ENCODE measurements around the gene LRMDA. TPM values are rescaled to one million over a fixed set of nuclear protein-coding genes. Genes with fewer than 3 reads are reported as not detected.
"Not testable (repeated sequence)": the region's sequence is repeated elsewhere in the genome, so short reads cannot be mapped to it uniquely, and the experiment has no call there.

LRMDA gene
- polyA plus RNA-seq, 3 donors = 7.2 to 20.6 (median 14.4) TPM

GRCh38 chr10:75743291-75743778 lies 311.9 kb downstream of the LRMDA start:
- WGBS, 3 donors = 46 to 51% (median 50%) methylated on average over 9 of the region's 9 CpGs

GRCh38 chr10:75744261-75744660 lies 312.8 kb downstream of the LRMDA start:
- no peak overlapping the region for H3K27ac ChIP-seq (ENCODE audit: low read depth, low read length)

More at GRCh38 chr10:75743291-75743778, 311.9 kb downstream of the LRMDA start:
- H3K27ac ChIP-seq (ENCODE audit: low read depth, low read length) = no peak overlapping the region

GRCh38 chr10:75746356-75746755 lies 314.9 kb downstream of the LRMDA start:
- WGBS, 3 donors = 84 to 88% (median 86%) methylated on average over 5 of the region's 5 CpGs
- H3K27ac ChIP-seq (ENCODE audit: low read depth, low read length) = no peak overlapping the region

GRCh38 chr10:75750093-75750875 lies 318.9 kb downstream of the LRMDA start:
- WGBS, 3 donors = 95 to 97% (median 96%) methylated on average over 49 to 50 of the region's 50 CpGs

GRCh38 chr10:75751232-75751631 lies 319.8 kb downstream of the LRMDA start:
- H3K27ac ChIP-seq (ENCODE audit: low read depth, low read length) = no peak overlapping the region
- whole genome bisulfite sequencing, 3 donors = 95 to 99% (median 98%) methylated on average over 3 to 6 of the region's 6 CpGs

More at GRCh38 chr10:75750093-75750875, 318.9 kb downstream of the LRMDA start:
- not testable (repeated sequence) for H3K27ac ChIP-seq (ENCODE audit: low read depth, low read length)

GRCh38 chr10:75753621-75754020 lies 322.2 kb downstream of the LRMDA start:
- 74 to 100% (median 76%) methylated on average over 3 of the region's 3 CpGs for WGBS, 3 donors
- H3K27ac ChIP-seq (ENCODE audit: low read depth, low read length) = no peak overlapping the region

- H3K27ac ChIP-seq (ENCODE audit: low read depth, low read length) = no peak overlapping the region
- WGBS, 3 donors = 61 to 78% (median 71%) methylated on average over 6 of the region's 6 CpGs
Observed at GRCh38 chr10:75754096-75754831, 322.8 kb downstream of the LRMDA start.

GRCh38 chr10:75755528-75755927 lies 324.1 kb downstream of the LRMDA start:
- 69 to 87% (median 71%) methylated on average over 6 of the region's 6 CpGs for WGBS, 3 donors
- no peak overlapping the region for H3K27ac ChIP-seq (ENCODE audit: low read depth, low read length)

- WGBS, 3 donors = 89 to 96% (median 91%) methylated on average over 2 of the region's 2 CpGs
- H3K27ac ChIP-seq (ENCODE audit: low read depth, low read length) = no peak overlapping the region
Observed at GRCh38 chr10:75761289-75761688, 329.9 kb downstream of the LRMDA start.

- no peak overlapping the region for H3K27ac ChIP-seq (ENCODE audit: low read depth, low read length)
- WGBS, 3 donors = 64 to 95% (median 92%) methylated on average over 2 of the region's 2 CpGs
Observed at GRCh38 chr10:75762431-75762802, 331.0 kb downstream of the LRMDA start.

GRCh38 chr10:75763652-75764051 lies 332.2 kb downstream of the LRMDA start:
- 95 to 100% (median 99%) methylated on average over 3 of the region's 3 CpGs for WGBS, 3 donors
- H3K27ac ChIP-seq (ENCODE audit: low read depth, low read length) = no peak overlapping the region

GRCh38 chr10:75764974-75765788 lies 333.8 kb downstream of the LRMDA start:
- 77 to 84% (median 79%) methylated on average over 4 of the region's 4 CpGs for WGBS, 3 donors
- no peak overlapping the region for H3K27ac ChIP-seq (ENCODE audit: low read depth, low read length)

- no peak overlapping the region for H3K27ac ChIP-seq (ENCODE audit: low read depth, low read length)
- WGBS, 3 donors = 92 to 96% (median 94%) methylated on average over 5 of the region's 5 CpGs
Observed at GRCh38 chr10:75765789-75766096, 334.3 kb downstream of the LRMDA start.

- H3K27ac ChIP-seq (ENCODE audit: low read depth, low read length) = no peak overlapping the region
Observed at GRCh38 chr10:75766106-75766505, 334.7 kb downstream of the LRMDA start.

- 93 to 99% (median 98%) methylated on average over 4 of the region's 4 CpGs for WGBS, 3 donors
Observed at GRCh38 chr10:75766752-75767151, 335.3 kb downstream of the LRMDA start.

GRCh38 chr10:75770626-75771081 lies 339.2 kb downstream of the LRMDA start:
- 30 to 84% (median 48%) methylated on average over 7 of the region's 7 CpGs for WGBS, 3 donors
- H3K27ac ChIP-seq (ENCODE audit: low read depth, low read length) = no peak overlapping the region

More at GRCh38 chr10:75766752-75767151, 335.3 kb downstream of the LRMDA start:
- H3K27ac ChIP-seq (ENCODE audit: low read depth, low read length) = not testable (repeated sequence)

- no peak overlapping the region for H3K27ac ChIP-seq (ENCODE audit: low read depth, low read length)
- WGBS, 3 donors = 41 to 62% (median 55%) methylated on average over 1 of the region's 1 CpG
Observed at GRCh38 chr10:75771606-75772005, 340.2 kb downstream of the LRMDA start.

- no peak overlapping the region for H3K27ac ChIP-seq (ENCODE audit: low read depth, low read length)
- 32 to 34% (median 32%) methylated on average over 8 of the region's 8 CpGs for WGBS, 3 donors
Observed at GRCh38 chr10:75772153-75772887, 340.9 kb downstream of the LRMDA start.
